SK-N-SH (cell line): Measurements from ENCODE around the gene RPS15A.
"Not testable (repeated sequence)": the region's sequence is repeated elsewhere in the genome, so short reads cannot be mapped to it uniquely, and the experiment has no call there.

Source experiments
- TF ChIP-seq, protein P1 (sequence below): fragments of 200-600 bp; sonication (generic); IDR thresholded peaks from 2 replicates; pipeline ENCODE4 v1.6.1; 2017; ENCODE audit warnings: antibody characterized with exemption, mild to moderate bottlenecking, moderate library complexity
- TF ChIP-seq, protein P2 (sequence below): IDR thresholded peaks from 2 replicates; pipeline ENCODE4 v1.6.1; 2012; ENCODE audit warnings: mild to moderate bottlenecking, low read depth, low read length, moderate library complexity
- TF ChIP-seq, protein P3 (sequence below): fragments of 150-350 bp; IDR thresholded peaks from 2 replicates; pipeline ENCODE4 v1.6.1; 2017; ENCODE audit warnings: antibody characterized with exemption, low read length, low read depth, borderline replicate concordance
- TF ChIP-seq, protein P4 (sequence below): IDR thresholded peaks from 2 replicates; pipeline ENCODE4; 2012

DNA sequence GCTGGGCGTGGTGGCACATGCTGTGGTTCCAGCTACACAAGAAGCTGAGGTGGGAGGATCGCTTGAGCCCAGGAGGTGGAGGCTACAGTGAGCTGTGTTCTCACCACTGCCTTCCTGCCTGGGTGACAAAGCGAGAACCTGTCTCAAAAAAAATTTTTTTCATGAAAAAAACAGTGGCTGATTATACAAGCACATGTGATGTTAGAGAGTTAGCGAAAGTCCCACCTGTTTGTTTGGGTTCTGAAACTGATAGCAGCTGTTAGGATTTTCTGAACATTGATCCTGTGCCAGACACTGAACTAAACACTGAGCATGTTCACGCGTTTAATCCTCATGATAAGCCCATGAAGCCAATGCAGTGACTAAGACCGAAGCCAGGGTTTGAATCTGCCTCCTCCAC, 22.9 kb downstream of the RPS15A start:
- TF ChIP-seq, protein P1, sequence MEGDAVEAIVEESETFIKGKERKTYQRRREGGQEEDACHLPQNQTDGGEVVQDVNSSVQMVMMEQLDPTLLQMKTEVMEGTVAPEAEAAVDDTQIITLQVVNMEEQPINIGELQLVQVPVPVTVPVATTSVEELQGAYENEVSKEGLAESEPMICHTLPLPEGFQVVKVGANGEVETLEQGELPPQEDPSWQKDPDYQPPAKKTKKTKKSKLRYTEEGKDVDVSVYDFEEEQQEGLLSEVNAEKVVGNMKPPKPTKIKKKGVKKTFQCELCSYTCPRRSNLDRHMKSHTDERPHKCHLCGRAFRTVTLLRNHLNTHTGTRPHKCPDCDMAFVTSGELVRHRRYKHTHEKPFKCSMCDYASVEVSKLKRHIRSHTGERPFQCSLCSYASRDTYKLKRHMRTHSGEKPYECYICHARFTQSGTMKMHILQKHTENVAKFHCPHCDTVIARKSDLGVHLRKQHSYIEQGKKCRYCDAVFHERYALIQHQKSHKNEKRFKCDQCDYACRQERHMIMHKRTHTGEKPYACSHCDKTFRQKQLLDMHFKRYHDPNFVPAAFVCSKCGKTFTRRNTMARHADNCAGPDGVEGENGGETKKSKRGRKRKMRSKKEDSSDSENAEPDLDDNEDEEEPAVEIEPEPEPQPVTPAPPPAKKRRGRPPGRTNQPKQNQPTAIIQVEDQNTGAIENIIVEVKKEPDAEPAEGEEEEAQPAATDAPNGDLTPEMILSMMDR, result not testable (repeated sequence)
- TF ChIP-seq, protein P2, sequence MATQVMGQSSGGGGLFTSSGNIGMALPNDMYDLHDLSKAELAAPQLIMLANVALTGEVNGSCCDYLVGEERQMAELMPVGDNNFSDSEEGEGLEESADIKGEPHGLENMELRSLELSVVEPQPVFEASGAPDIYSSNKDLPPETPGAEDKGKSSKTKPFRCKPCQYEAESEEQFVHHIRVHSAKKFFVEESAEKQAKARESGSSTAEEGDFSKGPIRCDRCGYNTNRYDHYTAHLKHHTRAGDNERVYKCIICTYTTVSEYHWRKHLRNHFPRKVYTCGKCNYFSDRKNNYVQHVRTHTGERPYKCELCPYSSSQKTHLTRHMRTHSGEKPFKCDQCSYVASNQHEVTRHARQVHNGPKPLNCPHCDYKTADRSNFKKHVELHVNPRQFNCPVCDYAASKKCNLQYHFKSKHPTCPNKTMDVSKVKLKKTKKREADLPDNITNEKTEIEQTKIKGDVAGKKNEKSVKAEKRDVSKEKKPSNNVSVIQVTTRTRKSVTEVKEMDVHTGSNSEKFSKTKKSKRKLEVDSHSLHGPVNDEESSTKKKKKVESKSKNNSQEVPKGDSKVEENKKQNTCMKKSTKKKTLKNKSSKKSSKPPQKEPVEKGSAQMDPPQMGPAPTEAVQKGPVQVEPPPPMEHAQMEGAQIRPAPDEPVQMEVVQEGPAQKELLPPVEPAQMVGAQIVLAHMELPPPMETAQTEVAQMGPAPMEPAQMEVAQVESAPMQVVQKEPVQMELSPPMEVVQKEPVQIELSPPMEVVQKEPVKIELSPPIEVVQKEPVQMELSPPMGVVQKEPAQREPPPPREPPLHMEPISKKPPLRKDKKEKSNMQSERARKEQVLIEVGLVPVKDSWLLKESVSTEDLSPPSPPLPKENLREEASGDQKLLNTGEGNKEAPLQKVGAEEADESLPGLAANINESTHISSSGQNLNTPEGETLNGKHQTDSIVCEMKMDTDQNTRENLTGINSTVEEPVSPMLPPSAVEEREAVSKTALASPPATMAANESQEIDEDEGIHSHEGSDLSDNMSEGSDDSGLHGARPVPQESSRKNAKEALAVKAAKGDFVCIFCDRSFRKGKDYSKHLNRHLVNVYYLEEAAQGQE, result not testable (repeated sequence)
- TF ChIP-seq, protein P3, sequence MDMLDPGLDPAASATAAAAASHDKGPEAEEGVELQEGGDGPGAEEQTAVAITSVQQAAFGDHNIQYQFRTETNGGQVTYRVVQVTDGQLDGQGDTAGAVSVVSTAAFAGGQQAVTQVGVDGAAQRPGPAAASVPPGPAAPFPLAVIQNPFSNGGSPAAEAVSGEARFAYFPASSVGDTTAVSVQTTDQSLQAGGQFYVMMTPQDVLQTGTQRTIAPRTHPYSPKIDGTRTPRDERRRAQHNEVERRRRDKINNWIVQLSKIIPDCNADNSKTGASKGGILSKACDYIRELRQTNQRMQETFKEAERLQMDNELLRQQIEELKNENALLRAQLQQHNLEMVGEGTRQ, result not testable (repeated sequence)
- TF ChIP-seq, protein P4, sequence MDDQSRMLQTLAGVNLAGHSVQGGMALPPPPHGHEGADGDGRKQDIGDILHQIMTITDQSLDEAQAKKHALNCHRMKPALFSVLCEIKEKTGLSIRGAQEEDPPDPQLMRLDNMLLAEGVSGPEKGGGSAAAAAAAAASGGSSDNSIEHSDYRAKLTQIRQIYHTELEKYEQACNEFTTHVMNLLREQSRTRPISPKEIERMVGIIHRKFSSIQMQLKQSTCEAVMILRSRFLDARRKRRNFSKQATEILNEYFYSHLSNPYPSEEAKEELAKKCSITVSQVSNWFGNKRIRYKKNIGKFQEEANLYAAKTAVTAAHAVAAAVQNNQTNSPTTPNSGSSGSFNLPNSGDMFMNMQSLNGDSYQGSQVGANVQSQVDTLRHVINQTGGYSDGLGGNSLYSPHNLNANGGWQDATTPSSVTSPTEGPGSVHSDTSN, result not testable (repeated sequence)
